Hepatocyte (in vitro differentiated cells): Measurements from ENCODE around the gene FMNL2. TPM values are rescaled to one million over a fixed set of nuclear protein-coding genes. Genes with fewer than 3 reads are reported as not detected.

Experiments used
- DNase-seq: peaks from one replicate; pipeline ENCODE4 v3.0.0-alpha.2; 2016; ENCODE audit warnings: low spot score
- H2AFZ ChIP-seq: fragments of 200-600 bp; sonication (generic); 2 replicates; pipeline ENCODE4 v1.6.0; 2016; ENCODE audit warnings: antibody characterized with exemption, mild to moderate bottlenecking
- H3K27ac ChIP-seq: fragments of 200-600 bp; sonication (generic); 2 replicates; pipeline ENCODE4 v1.5.1; 2016; ENCODE audit warnings: mild to moderate bottlenecking
- H3K27me3 ChIP-seq: fragments of 200-600 bp; sonication (generic); 2 replicates; pipeline ENCODE4 v1.6.1; 2016
- H3K36me3 ChIP-seq: fragments of 200-600 bp; sonication (generic); replicated peaks from 2 replicates; pipeline ENCODE4 v1.5.1; 2016; ENCODE audit warnings: low read depth; ENCODE audit not compliant: insufficient read depth
- H3K4me1 ChIP-seq: fragments of 200-600 bp; sonication (generic); 2 replicates; pipeline ENCODE4 v1.5.1; 2016; ENCODE audit warnings: mild to moderate bottlenecking, moderate library complexity; ENCODE audit not compliant: insufficient read depth
- H3K4me2 ChIP-seq: fragments of 200-600 bp; sonication (generic); 2 replicates; pipeline ENCODE4 v1.6.0; 2016
- H3K4me3 ChIP-seq: fragments of 200-600 bp; sonication (generic); 2 replicates; pipeline ENCODE4 v1.5.1; 2016; ENCODE audit warnings: mild to moderate bottlenecking
- H3K79me2 ChIP-seq: fragments of 200-600 bp; sonication (generic); 2 replicates; pipeline ENCODE4 v1.6.0; 2017; ENCODE audit warnings: mild to moderate bottlenecking
- H3K9me2 ChIP-seq: fragments of 200-600 bp; sonication (generic); replicated peaks from 2 replicates; pipeline ENCODE4 v1.6.0; 2017; ENCODE audit warnings: mild to moderate bottlenecking; ENCODE audit not compliant: insufficient read depth
- H3K9me3 ChIP-seq: fragments of 200-600 bp; sonication (generic); 2 replicates; pipeline ENCODE4 v1.5.1; 2016; ENCODE audit warnings: low read depth, mild to moderate bottlenecking
- H4K20me1 ChIP-seq: fragments of 200-600 bp; sonication (generic); 2 replicates; pipeline ENCODE4 v1.6.0; 2016; ENCODE audit warnings: mild to moderate bottlenecking; ENCODE audit not compliant: insufficient read depth, poor library complexity, severe bottlenecking
- EZH2 ChIP-seq: fragments of 200-600 bp; sonication (generic); IDR thresholded peaks from 2 replicates; pipeline ENCODE4 v1.6.1; 2016; ENCODE audit warnings: antibody characterized with exemption, mild to moderate bottlenecking, borderline replicate concordance
- EZH2phosphoT487 ChIP-seq: fragments of 200-600 bp; sonication (generic); IDR thresholded peaks from one replicate; pipeline ENCODE4 v1.6.1; 2018; ENCODE audit warnings: antibody characterized with exemption, mild to moderate bottlenecking, low read depth, moderate library complexity; ENCODE audit not compliant: unreplicated experiment, severe bottlenecking
- WGBS: methylation state at CpG from one replicate; pipeline ENCODE4 v1.1.6; 2016; ENCODE audit warnings: low lambda C conversion rate; ENCODE audit errors: missing lambda C conversion rate; 5-methylcytosine and 5-hydroxymethylcytosine counted together
- polyA plus RNA-seq: library from polyadenylated mRNA; unstranded; fragments of >200 nt; fragmentation: Nextera tagmentation; extraction: Ambion mirVana; gene quantifications from 2 replicates; pipeline ENCODE4 v1.2.1, GENCODE V29; 2016
- total RNA-seq: library from RNA; depleted of rRNA; stranded (reverse); fragments of >200 nt; gene quantifications from 2 replicates; pipeline ENCODE4 v1.2.3, GENCODE V29; 2014
- TF ChIP-seq, protein P1 (sequence below): fragments of 200-600 bp; sonication (generic); IDR thresholded peaks from 2 replicates; pipeline ENCODE4 v1.5.1; 2016; ENCODE audit warnings: antibody characterized with exemption, mild to moderate bottlenecking; ENCODE audit not compliant: poor library complexity

FMNL2 gene
- total and polyA plus RNA-seq, 2 experiments from 2014 or later, result 11.7 to 53.6 TPM

GRCh38 chr2:152682663-152683062 is 347.7 kb downstream of the FMNL2 start:
- Histone ChIP-seq H3K9me2 (no peaks in the 10 kb centered on the region), H3K27me3 (no peaks in the 10 kb centered on the region), H3K36me3 (no peaks in the 10 kb centered on the region), H4K20me1 (peaks cover 4% of the 10 kb centered on the region), H2AFZ (no peak overlapping the region), H3K4me3 (no peak overlapping the region), H3K27ac (no peak overlapping the region), H3K4me2 (no peak overlapping the region), H3K79me2 (peaks cover 39% of the 10 kb centered on the region), H3K9me3 (no peaks in the 10 kb centered on the region), H3K4me1 (no peaks in the 10 kb centered on the region)
- no peak for DNase-seq
- TF ChIP-seq EZH2 (no peak), EZH2phosphoT487 (no peak)
- TF ChIP-seq, protein P1, sequence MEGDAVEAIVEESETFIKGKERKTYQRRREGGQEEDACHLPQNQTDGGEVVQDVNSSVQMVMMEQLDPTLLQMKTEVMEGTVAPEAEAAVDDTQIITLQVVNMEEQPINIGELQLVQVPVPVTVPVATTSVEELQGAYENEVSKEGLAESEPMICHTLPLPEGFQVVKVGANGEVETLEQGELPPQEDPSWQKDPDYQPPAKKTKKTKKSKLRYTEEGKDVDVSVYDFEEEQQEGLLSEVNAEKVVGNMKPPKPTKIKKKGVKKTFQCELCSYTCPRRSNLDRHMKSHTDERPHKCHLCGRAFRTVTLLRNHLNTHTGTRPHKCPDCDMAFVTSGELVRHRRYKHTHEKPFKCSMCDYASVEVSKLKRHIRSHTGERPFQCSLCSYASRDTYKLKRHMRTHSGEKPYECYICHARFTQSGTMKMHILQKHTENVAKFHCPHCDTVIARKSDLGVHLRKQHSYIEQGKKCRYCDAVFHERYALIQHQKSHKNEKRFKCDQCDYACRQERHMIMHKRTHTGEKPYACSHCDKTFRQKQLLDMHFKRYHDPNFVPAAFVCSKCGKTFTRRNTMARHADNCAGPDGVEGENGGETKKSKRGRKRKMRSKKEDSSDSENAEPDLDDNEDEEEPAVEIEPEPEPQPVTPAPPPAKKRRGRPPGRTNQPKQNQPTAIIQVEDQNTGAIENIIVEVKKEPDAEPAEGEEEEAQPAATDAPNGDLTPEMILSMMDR, result no peak
- WGBS, result 96% methylated on average over 9 of the region's 9 CpGs

GRCh38 chr2:152683400-152683799 is 348.4 kb downstream of the FMNL2 start:
- no peaks in the 10 kb centered on the region for H3K4me1 ChIP-seq
- no peaks in the 10 kb centered on the region for H3K27me3 ChIP-seq
- H3K9me3 ChIP-seq, result no peaks in the 10 kb centered on the region
- no peaks in the 10 kb centered on the region for H3K36me3 ChIP-seq
- H3K27ac ChIP-seq, result no peak overlapping the region
- H2AFZ ChIP-seq, result no peak overlapping the region
- peaks cover 4% of the 10 kb centered on the region for H4K20me1 ChIP-seq
- TF ChIP-seq EZH2 (no peak), EZH2phosphoT487 (no peak)
- TF ChIP-seq, protein P1, result no peak
- H3K79me2 ChIP-seq, result peaks cover 45% of the 10 kb centered on the region
- no peak for DNase-seq
- no peaks in the 10 kb centered on the region for H3K9me2 ChIP-seq
- no peak overlapping the region for H3K4me3 ChIP-seq
- H3K4me2 ChIP-seq, result no peak overlapping the region

DNA sequence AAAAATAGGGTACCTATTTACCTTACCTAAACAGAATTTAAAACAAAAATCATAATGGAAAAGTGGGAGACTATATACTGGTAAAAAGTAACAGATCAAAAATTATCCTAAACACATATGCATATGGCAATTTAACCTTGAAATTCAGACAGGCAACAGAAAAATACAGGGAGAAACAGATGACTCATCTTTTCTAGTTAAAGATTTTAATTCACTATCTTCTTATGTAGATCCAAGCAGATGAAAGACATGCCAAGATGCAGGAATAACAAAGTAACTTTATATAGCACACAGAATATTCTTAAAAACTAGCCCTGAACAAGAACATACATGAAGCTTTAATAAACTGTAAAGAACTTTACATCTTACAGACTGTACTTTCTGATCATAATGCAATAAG is 351.3 kb downstream of the FMNL2 start:
- H3K4me2 ChIP-seq, result no peak overlapping the region
- no peaks in the 10 kb centered on the region for H3K4me1 ChIP-seq
- no peaks in the 10 kb centered on the region for H3K27me3 ChIP-seq
- H2AFZ ChIP-seq, result no peak overlapping the region
- H3K79me2 ChIP-seq, result peaks cover 54% of the 10 kb centered on the region
- TF ChIP-seq, protein P1, result no peak
- TF ChIP-seq EZH2 (no peak), EZH2phosphoT487 (no peak)
- peaks cover 4% of the 10 kb centered on the region for H4K20me1 ChIP-seq
- no peak overlapping the region for H3K27ac ChIP-seq
- H3K36me3 ChIP-seq, result no peaks in the 10 kb centered on the region
- H3K4me3 ChIP-seq, result no peak overlapping the region
- no peaks in the 10 kb centered on the region for H3K9me2 ChIP-seq
- no peaks in the 10 kb centered on the region for H3K9me3 ChIP-seq
- no peak for DNase-seq

GRCh38 chr2:152693033-152693432 is 358.1 kb downstream of the FMNL2 start:
- no peaks in the 10 kb centered on the region for H3K27me3 ChIP-seq
- H3K4me2 ChIP-seq, result no peak overlapping the region
- no peak overlapping the region for H3K4me3 ChIP-seq
- no peaks in the 10 kb centered on the region for H3K4me1 ChIP-seq
- H4K20me1 ChIP-seq, result peaks cover 3% of the 10 kb centered on the region
- no peak for DNase-seq
- no peak overlapping the region for H3K27ac ChIP-seq
- H3K9me2 ChIP-seq, result no peaks in the 10 kb centered on the region
- 94% methylated on average over 4 of the region's 4 CpGs for WGBS
- no peaks in the 10 kb centered on the region for H3K9me3 ChIP-seq
- H3K79me2 ChIP-seq, result peaks cover 64% of the 10 kb centered on the region
- H2AFZ ChIP-seq, result no peak overlapping the region
- TF ChIP-seq, protein P1, result no peak
- TF ChIP-seq EZH2 (no peak), EZH2phosphoT487 (no peak)
- H3K36me3 ChIP-seq, result no peaks in the 10 kb centered on the region
